Body of pancreas (tissue), 4 donors: Measurements from ENCODE around the gene IL19. TPM values are rescaled to one million over a fixed set of nuclear protein-coding genes. Genes with fewer than 3 reads are reported as not detected.

Experiments
- ATAC-seq: fragments of 150-250 bp; one replicate; pipeline ENCODE4 v1.9.1; 2016
- DNase-seq, 4 donors: peaks; one replicate each; pipeline ENCODE4 v3.0.0-alpha.2; 2019
- H3K27ac ChIP-seq, 4 donors: fragments of 200-600 bp; sonication (generic); 1 replicate in 3 of 4; 2 replicates in 1 of 4; pipeline versions ENCODE4 v1.5.1 to v1.6.1; 2016 to 2019; ENCODE audit warnings: mild to moderate bottlenecking in 1 of 4, mixed read lengths in 1 of 4, moderate library complexity in 1 of 4
- H3K27me3 ChIP-seq, 2 donors: fragments of 200-600 bp; sonication (generic); one replicate each; pipeline ENCODE4 v1.6.0; 2016; ENCODE audit warnings: mild to moderate bottlenecking in 1 of 2
- H3K36me3 ChIP-seq, 2 donors: fragments of 200-600 bp; sonication (generic); replicated peaks in 1 of 2; 2 replicates each; pipeline ENCODE4 v1.5.1; 2016; ENCODE audit warnings: low read depth in 2 of 2; ENCODE audit not compliant: insufficient read depth in 1 of 2
- H3K4me1 ChIP-seq: fragments of 200-600 bp; sonication (generic); one replicate; pipeline ENCODE4 v1.6.0; 2016
- H3K4me3 ChIP-seq, 2 donors: fragments of 200-600 bp; sonication (generic); 1 replicate in 1 of 2; 2 replicates in 1 of 2; pipeline ENCODE4 v1.5.1; 2016 to 2019
- H3K9me3 ChIP-seq, 3 donors: fragments of 200-600 bp; sonication (generic); 1 replicate in 2 of 3; 2 replicates in 1 of 3; pipeline ENCODE4 v1.5.1; 2016
- POLR2A ChIP-seq, 3 donors: fragments of 450-650 bp; IDR thresholded peaks; one replicate each; pipeline ENCODE4 v1.6.1; 2016; ENCODE audit warnings: antibody characterized with exemption in 3 of 3, mild to moderate bottlenecking in 2 of 3
- whole genome bisulfite sequencing, 2 donors: methylation state at CpG; one replicate each; pipeline ENCODE4 v1.1.5; 2017; 5-methylcytosine and 5-hydroxymethylcytosine counted together
- intact Hi-C: fragments of 100-400 bp; cut with DNase I; formaldehyde crosslinking; loops from one replicate; pipeline ENCODE4 v1.15.1; 2023
- total RNA-seq, 2 donors: library from RNA; depleted of rRNA; stranded (reverse); fragments of >200 nt; gene quantifications; one replicate each; pipeline ENCODE4 v1.1.0, GENCODE V29; 2016
- TF ChIP-seq, protein P1 (sequence below), 7 experiments: fragments of 450-650 bp in 4 of 7; fragments of 200-600 bp in 3 of 7; sonication (generic) in 3 of 7; IDR thresholded peaks; one replicate each; pipeline ENCODE4 v1.5.1; 2016 to 2019; ENCODE audit warnings: antibody characterized with exemption in 7 of 7

Gene IL19
- total RNA-seq, result not detected

GRCh38 chr1:206770531-206771337 lies at the start of gene IL19:
Gene IL19 (plus strand): TSS chr1:206770773. CDS start chr1:206836663, 65,890 bp downstream.
- Histone ChIP-seq H3K27ac (peak within 1 kb of the TSS in 1 of 4 donors; percentile 41), H3K36me3 (no peaks in the 10 kb centered on the region), H3K4me1 (peaks cover 6% of the 10 kb centered on the region), H3K4me3 (no peak within 1 kb of the TSS), H3K27me3 (no peaks in the 10 kb centered on the region), H3K9me3 (no peaks in the 10 kb centered on the region)
- TF ChIP-seq, protein P1, sequence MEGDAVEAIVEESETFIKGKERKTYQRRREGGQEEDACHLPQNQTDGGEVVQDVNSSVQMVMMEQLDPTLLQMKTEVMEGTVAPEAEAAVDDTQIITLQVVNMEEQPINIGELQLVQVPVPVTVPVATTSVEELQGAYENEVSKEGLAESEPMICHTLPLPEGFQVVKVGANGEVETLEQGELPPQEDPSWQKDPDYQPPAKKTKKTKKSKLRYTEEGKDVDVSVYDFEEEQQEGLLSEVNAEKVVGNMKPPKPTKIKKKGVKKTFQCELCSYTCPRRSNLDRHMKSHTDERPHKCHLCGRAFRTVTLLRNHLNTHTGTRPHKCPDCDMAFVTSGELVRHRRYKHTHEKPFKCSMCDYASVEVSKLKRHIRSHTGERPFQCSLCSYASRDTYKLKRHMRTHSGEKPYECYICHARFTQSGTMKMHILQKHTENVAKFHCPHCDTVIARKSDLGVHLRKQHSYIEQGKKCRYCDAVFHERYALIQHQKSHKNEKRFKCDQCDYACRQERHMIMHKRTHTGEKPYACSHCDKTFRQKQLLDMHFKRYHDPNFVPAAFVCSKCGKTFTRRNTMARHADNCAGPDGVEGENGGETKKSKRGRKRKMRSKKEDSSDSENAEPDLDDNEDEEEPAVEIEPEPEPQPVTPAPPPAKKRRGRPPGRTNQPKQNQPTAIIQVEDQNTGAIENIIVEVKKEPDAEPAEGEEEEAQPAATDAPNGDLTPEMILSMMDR (IDR thresholded peaks at IDR 0.05), result no peak
- peak in 2 of 3 donors; percentile 11 to 53 for TF ChIP-seq POLR2A (IDR thresholded peaks at IDR 0.05)
- intact Hi-C loops, result no loop called here
- DNase-seq, result peak in 1 of 4 donors; percentile 44
- no peak for ATAC-seq
- 73% methylated on average over 8 to 9 of the region's 9 CpGs for WGBS, 2 donors

- 57 to 74% methylated on average over 1 of the region's 1 CpG for WGBS, 2 donors
- TF ChIP-seq, protein P1 (IDR thresholded peaks at IDR 0.05), result no peak
- no peak for TF ChIP-seq POLR2A (IDR thresholded peaks at IDR 0.05)
Measured at GRCh38 chr1:206721454-206721853, 49.1 kb upstream of the IL19 start.

GRCh38 chr1:206722751-206723461 lies 47.7 kb upstream of the IL19 start:
- Histone ChIP-seq H3K27ac (peak overlapping the region; percentile 55 to 82 (median 75)), H3K27me3 (no peaks in the 10 kb centered on the region), H3K9me3 (no peaks in the 10 kb centered on the region), H3K4me3 (no peak overlapping the region), H3K4me1 (peaks cover 52% of the 10 kb centered on the region), H3K36me3 (no peaks in the 10 kb centered on the region)
- no peak for DNase-seq
- WGBS, 2 donors, result 80% methylated on average over 13 to 17 of the region's 17 CpGs
- intact Hi-C loops, result no loop called here
- TF ChIP-seq, protein P1 (IDR thresholded peaks at IDR 0.05), result no peak
- TF ChIP-seq POLR2A (IDR thresholded peaks at IDR 0.05), result no peak
- ATAC-seq, result no peak

More at GRCh38 chr1:206721454-206721853, 49.1 kb upstream of the IL19 start:
- no peaks in the 10 kb centered on the region for H3K27me3 ChIP-seq
- intact Hi-C loops, result no loop called here
- no peaks in the 10 kb centered on the region for H3K36me3 ChIP-seq
- H3K4me1 ChIP-seq, result peaks cover 57% of the 10 kb centered on the region
- H3K4me3 ChIP-seq, result no peak overlapping the region
- no peaks in the 10 kb centered on the region for H3K9me3 ChIP-seq
- H3K27ac ChIP-seq, result no peak overlapping the region
- no peak for DNase-seq
- ATAC-seq, result no peak

GRCh38 chr1:206723462-206723804 lies 47.1 kb upstream of the IL19 start:
- H3K4me3 ChIP-seq, result no peak overlapping the region
- no peaks in the 10 kb centered on the region for H3K36me3 ChIP-seq
- ATAC-seq (no peak), DNase-seq (no peak)
- intact Hi-C loops, result no loop called here
- no peaks in the 10 kb centered on the region for H3K9me3 ChIP-seq
- TF ChIP-seq, protein P1 (IDR thresholded peaks at IDR 0.05), result no peak
- TF ChIP-seq POLR2A (IDR thresholded peaks at IDR 0.05), result no peak
- H3K27ac ChIP-seq, result peak overlapping the region; percentile 55 to 82 (median 75)
- H3K27me3 ChIP-seq, result no peaks in the 10 kb centered on the region
- peaks cover 57% of the 10 kb centered on the region for H3K4me1 ChIP-seq
- 71 to 91% methylated on average over 4 of the region's 4 CpGs for WGBS, 2 donors
